ENCODE measurements around the gene KIF26A.

The KIF26A gene

DNA sequence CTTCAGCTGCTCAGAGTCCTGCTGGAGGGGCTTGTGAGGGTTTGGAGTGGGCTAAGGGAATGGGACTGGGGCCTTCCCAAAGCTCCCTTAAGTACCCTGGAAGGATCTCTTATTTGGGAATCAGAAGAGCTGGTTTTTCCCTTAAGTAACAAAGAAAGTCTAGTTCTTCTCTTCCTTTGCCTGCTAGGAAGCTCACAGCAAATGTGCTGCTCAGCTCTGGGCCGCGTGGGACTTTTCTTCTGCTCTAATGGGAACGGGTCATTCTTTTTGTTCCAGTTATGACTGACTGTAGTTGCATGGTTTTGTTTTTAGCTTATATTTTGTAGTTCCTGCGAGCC, 6.0 kb downstream of the KIF26A start:
- Histone ChIP-seq H3K79me2 (ENCODE audit: insufficient read depth, low read length) (no peaks in the 10 kb centered on the region), H3K36me3 (ENCODE audit: low read length) (no peaks in the 10 kb centered on the region)

DNA sequence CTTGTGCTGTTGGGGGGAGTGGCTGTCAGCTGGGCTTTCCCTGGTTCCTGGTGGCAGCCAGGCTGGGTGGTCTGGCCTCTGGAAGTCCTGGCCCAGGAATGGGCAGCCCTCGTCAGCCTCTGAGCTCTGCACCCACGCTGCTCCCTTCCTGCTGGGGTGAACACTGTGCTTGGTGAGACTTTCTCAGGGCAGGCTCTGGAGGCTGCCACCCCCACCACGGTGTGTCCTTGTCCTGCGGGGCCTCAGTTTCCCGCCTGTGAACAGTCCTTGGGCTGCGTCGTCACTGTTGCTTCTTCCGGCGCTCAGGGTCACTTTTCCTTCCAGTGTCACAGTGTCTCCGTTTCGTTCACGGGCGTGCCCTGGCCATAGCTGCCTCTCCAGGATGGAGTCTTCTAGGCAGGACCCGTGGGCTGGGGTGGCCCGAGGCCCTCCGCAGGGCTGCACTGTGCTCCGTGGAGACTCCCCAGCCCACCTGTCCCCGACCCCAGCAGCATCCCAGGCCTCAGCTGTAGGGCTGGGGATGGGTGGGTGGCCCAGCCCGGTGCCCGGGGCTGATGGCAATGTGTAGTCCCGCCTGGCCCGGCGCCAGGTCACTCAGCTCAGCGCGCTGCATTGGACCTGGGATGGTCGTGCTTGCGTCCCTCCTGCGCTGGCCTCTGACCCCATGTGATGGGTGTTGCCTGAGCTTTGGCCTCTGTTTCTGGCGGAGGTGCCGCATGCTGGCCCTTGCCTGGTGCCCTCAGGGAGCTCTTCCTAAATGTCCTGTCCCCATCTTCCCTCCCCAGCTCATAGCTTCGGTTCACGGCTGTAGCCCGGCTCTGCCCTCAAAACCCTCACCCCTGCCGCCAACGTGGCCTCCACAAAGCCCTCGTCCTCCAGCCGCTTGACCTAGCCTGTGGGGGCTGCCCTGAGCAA, 6.8 kb downstream of the KIF26A start:
- H3K27ac ChIP-seq (ENCODE audit: low read depth, low read length), result no peak overlapping the region

More for the DNA sequence above, 6.0 kb downstream of the KIF26A start:
- no peaks in the 10 kb centered on the region for H3K9me2 ChIP-seq (replicated peaks; ENCODE audit: insufficient read depth, low read length)
- H3K4me3 ChIP-seq (ENCODE audit: insufficient read depth, low read length, poor library complexity, severe bottlenecking), result no peak overlapping the region
- no peaks in the 10 kb centered on the region for H3F3A ChIP-seq (ENCODE audit: insufficient read depth)
- no peak overlapping the region for H3K27ac ChIP-seq (ENCODE audit: low read depth, low read length)
- H4K20me1 ChIP-seq (ENCODE audit: low read depth, low read length), result no peaks in the 10 kb centered on the region
- H3K27me3 ChIP-seq (ENCODE audit: low read length), result no peaks in the 10 kb centered on the region
- H3K4me2 ChIP-seq (ENCODE audit: low read depth, low read length, poor library complexity, severe bottlenecking), result no peak overlapping the region
- H3K9me3 ChIP-seq (ENCODE audit: insufficient read depth, low read length), result no peaks in the 10 kb centered on the region
- no peak overlapping the region for H3K9ac ChIP-seq (ENCODE audit: low read length)
- TF ChIP-seq, protein P1, sequence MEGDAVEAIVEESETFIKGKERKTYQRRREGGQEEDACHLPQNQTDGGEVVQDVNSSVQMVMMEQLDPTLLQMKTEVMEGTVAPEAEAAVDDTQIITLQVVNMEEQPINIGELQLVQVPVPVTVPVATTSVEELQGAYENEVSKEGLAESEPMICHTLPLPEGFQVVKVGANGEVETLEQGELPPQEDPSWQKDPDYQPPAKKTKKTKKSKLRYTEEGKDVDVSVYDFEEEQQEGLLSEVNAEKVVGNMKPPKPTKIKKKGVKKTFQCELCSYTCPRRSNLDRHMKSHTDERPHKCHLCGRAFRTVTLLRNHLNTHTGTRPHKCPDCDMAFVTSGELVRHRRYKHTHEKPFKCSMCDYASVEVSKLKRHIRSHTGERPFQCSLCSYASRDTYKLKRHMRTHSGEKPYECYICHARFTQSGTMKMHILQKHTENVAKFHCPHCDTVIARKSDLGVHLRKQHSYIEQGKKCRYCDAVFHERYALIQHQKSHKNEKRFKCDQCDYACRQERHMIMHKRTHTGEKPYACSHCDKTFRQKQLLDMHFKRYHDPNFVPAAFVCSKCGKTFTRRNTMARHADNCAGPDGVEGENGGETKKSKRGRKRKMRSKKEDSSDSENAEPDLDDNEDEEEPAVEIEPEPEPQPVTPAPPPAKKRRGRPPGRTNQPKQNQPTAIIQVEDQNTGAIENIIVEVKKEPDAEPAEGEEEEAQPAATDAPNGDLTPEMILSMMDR (IDR thresholded peaks at IDR 0.05; ENCODE audit: insufficient read depth, low read length, poor library complexity, severe bottlenecking), result no peak
- no peak for TF ChIP-seq EZH2phosphoT487 (conservative IDR thresholded peaks at IDR 0.05; ENCODE audit: low read length)
- no peak overlapping the region for H2AFZ ChIP-seq (ENCODE audit: low read depth, low read length, severe bottlenecking)

GRCh38 chr14:104145826-104146601, 7.6 kb downstream of the KIF26A start:
- TF ChIP-seq, protein P1 (IDR thresholded peaks at IDR 0.05; ENCODE audit: insufficient read depth, low read length, poor library complexity, severe bottlenecking), result no peak
- no peak for TF ChIP-seq EZH2phosphoT487 (conservative IDR thresholded peaks at IDR 0.05; ENCODE audit: low read length)
- H3K27me3 ChIP-seq (ENCODE audit: low read length), result no peaks in the 10 kb centered on the region

More for the DNA sequence above, 6.8 kb downstream of the KIF26A start:
- H4K20me1 ChIP-seq (ENCODE audit: low read depth, low read length), result no peaks in the 10 kb centered on the region
- H3F3A ChIP-seq (ENCODE audit: insufficient read depth), result no peaks in the 10 kb centered on the region
- H3K9ac ChIP-seq (ENCODE audit: low read length), result no peak overlapping the region
- no peaks in the 10 kb centered on the region for H3K27me3 ChIP-seq (ENCODE audit: low read length)
- no peaks in the 10 kb centered on the region for H3K9me3 ChIP-seq (ENCODE audit: insufficient read depth, low read length)
- H3K79me2 ChIP-seq (ENCODE audit: insufficient read depth, low read length), result no peaks in the 10 kb centered on the region
- TF ChIP-seq, protein P1 (IDR thresholded peaks at IDR 0.05; ENCODE audit: insufficient read depth, low read length, poor library complexity, severe bottlenecking), result no peak
- no peak for TF ChIP-seq EZH2phosphoT487 (conservative IDR thresholded peaks at IDR 0.05; ENCODE audit: low read length)
- H3K36me3 ChIP-seq (ENCODE audit: low read length), result no peaks in the 10 kb centered on the region
- no peak overlapping the region for H2AFZ ChIP-seq (ENCODE audit: low read depth, low read length, severe bottlenecking)
- no peak overlapping the region for H3K4me2 ChIP-seq (ENCODE audit: low read depth, low read length, poor library complexity, severe bottlenecking)
- no peak overlapping the region for H3K4me3 ChIP-seq (ENCODE audit: insufficient read depth, low read length, poor library complexity, severe bottlenecking)
- H3K9me2 ChIP-seq (replicated peaks; ENCODE audit: insufficient read depth, low read length), result no peaks in the 10 kb centered on the region

More at GRCh38 chr14:104145826-104146601, 7.6 kb downstream of the KIF26A start:
- Histone ChIP-seq H4K20me1 (ENCODE audit: low read depth, low read length) (no peaks in the 10 kb centered on the region), H3K27ac (ENCODE audit: low read depth, low read length) (no peak overlapping the region), H3K4me3 (ENCODE audit: insufficient read depth, low read length, poor library complexity, severe bottlenecking) (no peak overlapping the region), H3K36me3 (ENCODE audit: low read length) (no peaks in the 10 kb centered on the region), H3K9me2 (replicated peaks; ENCODE audit: insufficient read depth, low read length) (no peaks in the 10 kb centered on the region), H3F3A (ENCODE audit: insufficient read depth) (no peaks in the 10 kb centered on the region), H3K9ac (ENCODE audit: low read length) (no peak overlapping the region), H3K79me2 (ENCODE audit: insufficient read depth, low read length) (no peaks in the 10 kb centered on the region), H3K4me2 (ENCODE audit: low read depth, low read length, poor library complexity, severe bottlenecking) (no peak overlapping the region), H3K9me3 (ENCODE audit: insufficient read depth, low read length) (no peaks in the 10 kb centered on the region), H2AFZ (ENCODE audit: low read depth, low read length, severe bottlenecking) (no peak overlapping the region)
